ENCODE measurements around the gene CLCNKB.

CLCNKB gene

DNA sequence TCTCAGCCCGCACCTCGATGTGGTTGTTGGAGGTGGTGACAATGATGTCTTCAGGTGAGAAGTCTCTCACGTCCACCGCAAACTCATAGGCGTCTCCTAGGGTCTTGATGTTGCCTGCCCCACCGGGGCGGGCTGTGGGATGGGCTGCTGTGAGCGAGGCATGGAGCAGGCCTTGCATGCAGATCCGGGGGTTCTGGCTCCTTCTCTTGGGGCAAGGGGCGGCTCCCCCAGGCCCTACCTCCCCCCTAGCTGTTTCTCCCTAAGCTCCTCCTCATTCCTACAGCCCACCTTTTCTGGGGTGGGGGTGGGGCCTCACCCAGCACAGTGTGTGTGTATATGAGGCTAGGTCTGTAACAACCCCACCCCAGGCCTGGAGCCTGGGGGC is 26.5 kb upstream of the CLCNKB start:
- no peaks in the 10 kb centered on the region for H3K36me3 ChIP-seq
- H3K4me3 ChIP-seq (ENCODE audit: low read depth in 1 of 2, low read length in 1 of 2), result no peak overlapping the region
- TF ChIP-seq, protein P1, sequence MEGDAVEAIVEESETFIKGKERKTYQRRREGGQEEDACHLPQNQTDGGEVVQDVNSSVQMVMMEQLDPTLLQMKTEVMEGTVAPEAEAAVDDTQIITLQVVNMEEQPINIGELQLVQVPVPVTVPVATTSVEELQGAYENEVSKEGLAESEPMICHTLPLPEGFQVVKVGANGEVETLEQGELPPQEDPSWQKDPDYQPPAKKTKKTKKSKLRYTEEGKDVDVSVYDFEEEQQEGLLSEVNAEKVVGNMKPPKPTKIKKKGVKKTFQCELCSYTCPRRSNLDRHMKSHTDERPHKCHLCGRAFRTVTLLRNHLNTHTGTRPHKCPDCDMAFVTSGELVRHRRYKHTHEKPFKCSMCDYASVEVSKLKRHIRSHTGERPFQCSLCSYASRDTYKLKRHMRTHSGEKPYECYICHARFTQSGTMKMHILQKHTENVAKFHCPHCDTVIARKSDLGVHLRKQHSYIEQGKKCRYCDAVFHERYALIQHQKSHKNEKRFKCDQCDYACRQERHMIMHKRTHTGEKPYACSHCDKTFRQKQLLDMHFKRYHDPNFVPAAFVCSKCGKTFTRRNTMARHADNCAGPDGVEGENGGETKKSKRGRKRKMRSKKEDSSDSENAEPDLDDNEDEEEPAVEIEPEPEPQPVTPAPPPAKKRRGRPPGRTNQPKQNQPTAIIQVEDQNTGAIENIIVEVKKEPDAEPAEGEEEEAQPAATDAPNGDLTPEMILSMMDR (IDR thresholded peaks at IDR 0.05), result no peak
- H3K4me1 ChIP-seq (ENCODE audit: control insufficient read depth in 1 of 2, insufficient read depth in 1 of 2, low read depth in 1 of 2, low read length in 1 of 2), result peaks cover 6 to 11% of the 10 kb centered on the region in 2 experiments
- peaks cover 28% of the 10 kb centered on the region for H3K27me3 ChIP-seq
- H3K9me3 ChIP-seq, result no peaks in the 10 kb centered on the region
- no peak overlapping the region for H3K27ac ChIP-seq

DNA sequence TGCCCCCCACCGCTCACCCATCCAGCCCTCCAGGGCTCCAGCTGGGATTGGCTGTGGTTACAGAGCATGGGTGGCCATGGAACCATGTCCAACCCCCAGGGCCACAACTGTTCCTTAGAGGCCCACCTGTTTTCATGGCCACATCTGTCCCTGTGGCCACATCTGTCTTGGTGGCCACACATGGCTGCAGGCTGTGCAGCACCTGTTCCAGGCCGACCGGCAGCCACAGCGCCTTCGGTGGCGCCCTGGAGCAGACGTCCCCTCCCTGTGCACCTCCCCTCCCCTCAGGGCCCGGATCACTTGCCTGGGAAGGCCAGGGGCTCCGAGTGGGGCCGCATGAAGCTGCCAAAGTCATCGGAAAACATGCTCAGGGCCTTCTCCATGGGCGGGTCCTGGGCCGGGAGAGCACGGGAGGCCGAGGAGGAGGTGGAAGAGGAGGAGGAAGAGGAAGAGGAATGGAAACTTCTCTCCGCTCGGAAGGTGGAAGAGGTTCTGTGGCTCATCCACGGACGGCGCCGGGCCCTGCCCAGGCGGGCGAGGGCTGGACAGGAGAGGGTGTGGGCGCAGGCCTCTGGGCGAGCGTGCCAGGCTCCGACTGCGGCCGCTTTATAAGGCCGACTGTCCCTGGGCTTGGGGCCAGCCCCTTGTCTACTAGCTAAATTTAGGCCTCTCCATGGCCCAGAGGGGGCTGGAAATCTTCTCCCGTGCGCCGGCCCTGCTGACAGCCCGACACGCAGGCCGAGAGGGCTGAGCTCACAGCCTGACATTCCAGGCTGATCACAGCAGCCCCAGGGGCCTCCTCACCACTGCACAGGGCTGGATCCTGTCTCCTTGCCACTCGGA is 25.9 kb upstream of the CLCNKB start, which contains the start of gene HSPB7:
TSS of gene HSPB7 (minus strand) at position 583 of the 843 bp plus-strand sequence. CDS start at position 503, 80 bp downstream.
- Histone ChIP-seq H3K27ac (no peak within 1 kb of the TSS), H3K9me3 (no peaks in the 10 kb centered on the region), H3K4me3 (ENCODE audit: low read depth in 1 of 2, low read length in 1 of 2) (no peak within 1 kb of the TSS), H3K36me3 (no peaks in the 10 kb centered on the region), H3K27me3 (peaks cover 23% of the 10 kb centered on the region), H3K4me1 (ENCODE audit: control insufficient read depth in 1 of 2, insufficient read depth in 1 of 2, low read depth in 1 of 2, low read length in 1 of 2) (peaks cover under 1 to 7% of the 10 kb centered on the region in 2 experiments)
- TF ChIP-seq, protein P1 (IDR thresholded peaks at IDR 0.05), result no peak

DNA sequence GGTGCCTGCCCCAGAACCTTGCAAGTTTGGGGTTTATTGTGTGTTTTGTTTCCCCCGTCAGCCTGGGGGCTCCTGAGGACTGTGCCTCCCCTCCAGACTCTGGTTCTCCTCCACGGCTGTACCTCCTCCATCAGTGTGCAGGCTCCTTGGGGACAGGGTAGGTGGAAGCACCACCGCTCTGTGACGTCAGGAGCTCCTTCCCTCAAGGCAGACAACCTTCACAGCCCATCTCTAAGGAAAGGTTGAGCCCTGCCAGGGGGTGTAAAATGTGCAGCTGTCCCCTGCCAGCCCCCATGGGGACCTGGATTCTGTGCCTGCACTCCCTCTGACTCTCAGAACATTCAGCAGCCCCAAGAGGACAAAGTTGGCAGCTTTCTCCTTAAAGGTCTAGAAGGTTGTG is 25.3 kb upstream of the CLCNKB start:
- H3K4me3 ChIP-seq (ENCODE audit: low read depth in 1 of 2, low read length in 1 of 2), result no peak overlapping the region
- peaks cover 0 to under 1% of the 10 kb centered on the region in 2 experiments for H3K4me1 ChIP-seq (ENCODE audit: control insufficient read depth in 1 of 2, insufficient read depth in 1 of 2, low read depth in 1 of 2, low read length in 1 of 2)
- H3K27ac ChIP-seq, result no peak overlapping the region

DNA sequence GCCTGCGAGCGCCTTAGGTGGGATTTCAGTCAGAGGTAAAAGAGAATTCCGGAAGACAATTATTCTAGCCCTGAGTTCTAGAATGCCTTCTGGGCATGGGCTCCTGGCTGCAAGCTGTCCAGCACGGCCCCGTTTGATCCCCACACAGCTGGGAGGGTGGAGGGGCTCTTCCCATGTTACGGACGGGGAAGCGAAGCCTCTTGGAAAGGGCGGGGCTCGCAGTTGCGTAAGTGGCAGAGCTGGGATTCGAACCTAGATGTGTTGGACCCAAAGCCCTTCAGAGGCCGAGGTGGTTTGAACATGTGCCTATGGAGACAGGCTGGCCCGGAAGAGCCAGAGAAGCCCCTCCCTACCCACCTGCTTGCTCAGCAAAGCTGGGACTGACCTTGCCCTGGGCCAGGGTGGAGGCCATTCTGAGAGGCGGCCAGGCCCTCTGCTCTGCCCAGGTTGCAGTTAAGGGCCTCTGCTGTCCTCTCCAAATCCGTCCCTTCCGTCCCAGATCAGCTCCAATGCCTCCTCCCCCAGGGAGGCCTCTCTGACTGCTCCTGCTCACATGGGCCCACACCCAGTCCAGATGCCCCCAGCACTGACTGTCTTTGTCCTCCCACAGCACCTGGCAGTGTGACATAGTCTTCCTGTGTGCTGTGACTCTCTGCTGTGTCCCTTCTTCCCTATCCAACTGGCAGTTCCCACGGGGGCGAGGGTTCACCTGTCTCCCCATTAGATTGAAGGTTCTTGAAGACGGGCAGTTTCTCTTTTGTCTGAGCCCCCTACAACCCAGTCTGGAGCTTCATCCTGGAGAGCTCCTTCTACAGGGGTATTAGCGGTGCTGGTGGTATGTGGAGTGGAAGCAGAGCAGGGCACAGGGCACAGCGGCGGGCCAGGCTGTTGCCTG is 24.6 kb upstream of the CLCNKB start:
- H3K9me3 ChIP-seq, result no peaks in the 10 kb centered on the region
- no peak overlapping the region for H3K27ac ChIP-seq
- H3K36me3 ChIP-seq, result no peaks in the 10 kb centered on the region
- TF ChIP-seq, protein P1 (IDR thresholded peaks at IDR 0.05), result no peak
- no peak overlapping the region for H3K4me3 ChIP-seq (ENCODE audit: low read depth in 1 of 2, low read length in 1 of 2)
- peaks cover 10% of the 10 kb centered on the region for H3K27me3 ChIP-seq
- H3K4me1 ChIP-seq (ENCODE audit: control insufficient read depth in 1 of 2, insufficient read depth in 1 of 2, low read depth in 1 of 2, low read length in 1 of 2), result no peaks in the 10 kb centered on the region

More for the DNA sequence above, 25.3 kb upstream of the CLCNKB start:
- H3K27me3 ChIP-seq, result peaks cover 17% of the 10 kb centered on the region
- H3K9me3 ChIP-seq, result no peaks in the 10 kb centered on the region
- H3K36me3 ChIP-seq, result no peaks in the 10 kb centered on the region
- TF ChIP-seq, protein P1 (IDR thresholded peaks at IDR 0.05), result no peak

- H3K27ac ChIP-seq, result no peak overlapping the region
- H3K4me3 ChIP-seq (ENCODE audit: low read depth in 1 of 2, low read length in 1 of 2), result no peak overlapping the region
- peaks cover 4% of the 10 kb centered on the region for H3K27me3 ChIP-seq
- no peaks in the 10 kb centered on the region for H3K9me3 ChIP-seq
- H3K36me3 ChIP-seq, result no peaks in the 10 kb centered on the region
- TF ChIP-seq, protein P1 (IDR thresholded peaks at IDR 0.05), result no peak
- H3K4me1 ChIP-seq (ENCODE audit: control insufficient read depth in 1 of 2, insufficient read depth in 1 of 2, low read depth in 1 of 2, low read length in 1 of 2), result no peaks in the 10 kb centered on the region
Observed at GRCh38 chr1:16019644-16020277, 23.8 kb upstream of the CLCNKB start.
